H9 (cell line): Measurements from ENCODE around the gene DDA1. TPM values are rescaled to one million over a fixed set of nuclear protein-coding genes. Genes with fewer than 3 reads are reported as not detected.
"Not testable (repeated sequence)": the region's sequence is repeated elsewhere in the genome, so short reads cannot be mapped to it uniquely, and the experiment has no call there.

Experiments
- DNase-seq: peaks from one replicate; pipeline ENCODE4 v3.0.0-alpha.2; 2017
- H2AFZ ChIP-seq: one replicate; pipeline ENCODE4 v1.6.1; 2013; ENCODE audit warnings: mild to moderate bottlenecking, low read length, control low read depth, moderate library complexity
- H2AK5ac ChIP-seq: 2 replicates; pipeline ENCODE4 v1.6.1; 2013; ENCODE audit warnings: low read length, control low read depth, mixed read lengths; ENCODE audit not compliant: insufficient read length
- H2BK120ac ChIP-seq: one replicate; pipeline ENCODE4 v1.6.1; 2013; ENCODE audit warnings: low read depth, mild to moderate bottlenecking, low read length, control low read depth, inconsistent platforms; ENCODE audit not compliant: poor library complexity, severe bottlenecking
- H2BK12ac ChIP-seq: 2 replicates; pipeline ENCODE4 v1.6.1; 2013; ENCODE audit warnings: low read length, control low read depth, mixed read lengths, low read depth; ENCODE audit not compliant: insufficient read length
- H2BK15ac ChIP-seq: 2 replicates; pipeline ENCODE4 v1.6.1; 2013; ENCODE audit warnings: low read depth, low read length, control low read depth
- H2BK20ac ChIP-seq: one replicate; pipeline ENCODE4 v1.6.1; 2013; ENCODE audit warnings: low read depth, mild to moderate bottlenecking, low read length, control low read depth, inconsistent platforms; ENCODE audit not compliant: poor library complexity, severe bottlenecking
- H2BK5ac ChIP-seq: 2 replicates; pipeline ENCODE4 v1.6.1; 2013; ENCODE audit warnings: low read length, control low read depth, mixed read lengths; ENCODE audit not compliant: insufficient read length
- H3K14ac ChIP-seq: 2 replicates; pipeline ENCODE4 v1.6.1; 2013; ENCODE audit warnings: low read length, control low read depth; ENCODE audit not compliant: insufficient read depth
- H3K18ac ChIP-seq: 2 replicates; pipeline ENCODE4 v1.6.1; 2013; ENCODE audit warnings: low read depth, mild to moderate bottlenecking, mixed read lengths, low read length, control low read depth; ENCODE audit not compliant: insufficient read length
- H3K23ac ChIP-seq: 2 replicates; pipeline ENCODE4 v1.6.1; 2013; ENCODE audit warnings: low read length, control low read depth, mixed read lengths, low read depth; ENCODE audit not compliant: insufficient read length
- H3K23me2 ChIP-seq: 2 replicates; pipeline ENCODE4 v1.6.1; 2013; ENCODE audit warnings: low read depth, mild to moderate bottlenecking, mixed read lengths, low read length, control low read depth; ENCODE audit not compliant: insufficient read length, poor library complexity, severe bottlenecking
- H3K27ac ChIP-seq: 2 replicates; pipeline ENCODE4 v1.5.1; 2013; ENCODE audit warnings: low read length, control low read depth, mixed read lengths, low read depth; ENCODE audit not compliant: insufficient read length
- H3K27me3 ChIP-seq: 2 replicates; pipeline ENCODE4 v1.6.1; 2013; ENCODE audit warnings: low read length, control low read depth, inconsistent platforms; ENCODE audit not compliant: insufficient read depth
- H3K4ac ChIP-seq: 2 replicates; pipeline ENCODE4 v1.6.1; 2013; ENCODE audit warnings: low read depth, mild to moderate bottlenecking, control low read depth, inconsistent platforms, low read length, moderate library complexity
- H3K4me1 ChIP-seq: 2 replicates; pipeline ENCODE4 v1.6.1; 2013; ENCODE audit warnings: low read length, control low read depth, inconsistent platforms; ENCODE audit not compliant: insufficient read depth
- H3K4me2 ChIP-seq: 2 replicates; pipeline ENCODE4 v1.6.1; 2013; ENCODE audit warnings: low read length, control low read depth, mixed read lengths; ENCODE audit not compliant: insufficient read length, insufficient read depth
- H3K56ac ChIP-seq: 2 replicates; pipeline ENCODE4 v1.6.1; 2013; ENCODE audit warnings: low read depth, mild to moderate bottlenecking, mixed read lengths, low read length, control low read depth; ENCODE audit not compliant: insufficient read length
- H3K79me1 ChIP-seq: 2 replicates; pipeline ENCODE4 v1.6.1; 2013; ENCODE audit warnings: low read depth, mild to moderate bottlenecking, moderate library complexity, low read length, control low read depth, inconsistent platforms; ENCODE audit not compliant: insufficient read depth, poor library complexity, severe bottlenecking
- H3K79me2 ChIP-seq: 2 replicates; pipeline ENCODE4 v1.6.1; 2013; ENCODE audit warnings: low read length, control low read depth, inconsistent platforms; ENCODE audit not compliant: insufficient read depth
- H3K9ac ChIP-seq: 2 replicates; pipeline ENCODE4 v1.6.1; 2013; ENCODE audit warnings: low read length, control low read depth, mixed read lengths; ENCODE audit not compliant: insufficient read length; ENCODE audit errors: extremely low read depth
- H3K9me3 ChIP-seq: one replicate; pipeline ENCODE4 v1.6.1; 2013; ENCODE audit warnings: low read depth, low read length, inconsistent platforms; ENCODE audit not compliant: control insufficient read depth
- H3T11ph ChIP-seq: one replicate; pipeline ENCODE4 v1.6.1; 2013; ENCODE audit warnings: mild to moderate bottlenecking, low read length, control low read depth, inconsistent platforms
- H4K20me1 ChIP-seq: one replicate; pipeline ENCODE4 v1.6.1; 2013; ENCODE audit not compliant: control insufficient read depth, insufficient read length, insufficient read depth
- H4K5ac ChIP-seq: 2 replicates; pipeline ENCODE4 v1.6.1; 2013; ENCODE audit warnings: low read depth, mild to moderate bottlenecking, mixed read lengths, low read length, control low read depth; ENCODE audit not compliant: insufficient read length
- H4K8ac ChIP-seq: replicated peaks from 2 replicates; pipeline ENCODE4 v1.6.1; 2013; ENCODE audit warnings: low read length, control low read depth, mixed read lengths, low read depth; ENCODE audit not compliant: insufficient read length
- H4K91ac ChIP-seq: 2 replicates; pipeline ENCODE4 v1.6.1; 2013; ENCODE audit warnings: low read depth, mild to moderate bottlenecking, moderate library complexity, mixed read lengths, low read length, control low read depth; ENCODE audit not compliant: insufficient read length
- H3K27ac Mint-ChIP-seq, 3 experiments: 2 replicates in 2 of 3; 3 replicates in 1 of 3; pipeline ENCODE4 v1.8.0; 2020 to 2021; ENCODE audit warnings: mixed read lengths in 3 of 3, mild to moderate bottlenecking in 1 of 3, moderate library complexity in 1 of 3
- H3K27me3 Mint-ChIP-seq: 2 replicates; pipeline ENCODE4 v1.8.0; 2021; ENCODE audit warnings: low read depth, mild to moderate bottlenecking, moderate library complexity, mixed read lengths
- H3K36me3 Mint-ChIP-seq, 3 experiments: 2 replicates in 2 of 3; 3 replicates in 1 of 3; pipeline ENCODE4 v1.8.0; 2020 to 2021; ENCODE audit warnings: low read depth in 3 of 3, mixed read lengths in 3 of 3; ENCODE audit not compliant: insufficient read depth in 1 of 3
- H3K4me1 Mint-ChIP-seq, 2 experiments: 2 replicates each; pipeline ENCODE4 v1.8.0; 2020; ENCODE audit warnings: mixed read lengths in 2 of 2
- H3K4me3 Mint-ChIP-seq, 2 experiments: 2 replicates in 1 of 2; 3 replicates in 1 of 2; pipeline ENCODE4 v1.8.0; 2020 to 2021; ENCODE audit warnings: mild to moderate bottlenecking in 2 of 2, mixed read lengths in 2 of 2, moderate library complexity in 1 of 2
- H3K9me3 Mint-ChIP-seq, 2 experiments: 2 replicates in 1 of 2; 3 replicates in 1 of 2; pipeline ENCODE4 v1.8.0; 2020; ENCODE audit warnings: mild to moderate bottlenecking in 2 of 2, mixed read lengths in 2 of 2, moderate library complexity in 1 of 2
- CTCF ChIP-seq: fragments of 200-600 bp; sonication (generic); conservative IDR thresholded peaks from 3 replicates; pipeline ENCODE4 v1.8.0; 2021; ENCODE audit warnings: antibody characterized with exemption, mild to moderate bottlenecking
- WGBS: extraction: QIAGEN DNeasy Blood & Tissue Kit; methylation state at CpG from one replicate; pipeline ENCODE4 v1.1.7; 2013; ENCODE audit warnings: missing lambda C conversion rate, low lambda C conversion rate, mixed read lengths; ENCODE audit not compliant: insufficient read length; ENCODE audit errors: extremely low coverage; 5-methylcytosine and 5-hydroxymethylcytosine counted together
- total RNA-seq: library from RNA; stranded (reverse); gene quantifications from 2 replicates; pipeline ENCODE4 v1.2.1, GENCODE V29; 2021

Gene DDA1
- total RNA-seq, 1 experiment from 2014 or later: 45.7 TPM

DNA sequence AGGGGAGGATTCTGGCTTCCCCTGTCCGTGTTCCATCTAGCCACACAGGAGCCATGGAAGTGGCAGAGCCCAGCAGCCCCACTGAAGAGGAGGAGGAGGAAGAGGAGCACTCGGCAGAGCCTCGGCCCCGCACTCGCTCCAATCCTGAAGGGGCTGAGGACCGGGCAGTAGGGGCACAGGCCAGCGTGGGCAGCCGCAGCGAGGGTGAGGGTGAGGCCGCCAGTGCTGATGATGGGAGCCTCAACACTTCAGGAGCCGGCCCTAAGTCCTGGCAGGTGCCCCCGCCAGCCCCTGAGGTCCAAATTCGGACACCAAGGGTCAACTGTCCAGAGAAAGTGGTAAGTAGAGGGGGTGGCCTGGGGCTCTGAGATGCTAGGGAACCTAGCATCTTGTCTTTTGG is 40.6 kb upstream of the DDA1 start:
- no peak overlapping the region for H3T11ph ChIP-seq
- H3K9ac ChIP-seq: no peak overlapping the region
- Mint-ChIP-seq H3K4me1 (peaks cover 15 to 19% of the 10 kb centered on the region in 2 experiments), H3K27ac (no peak overlapping the region), H3K9me3 (no peaks in the 10 kb centered on the region; a peak in 1 of 5 replicates), H3K27me3 (no peaks in the 10 kb centered on the region; the same call in 1 of the 2 replicates), H3K36me3 (peaks cover 11 to 33% (median 31%) of the 10 kb centered on the region in 3 experiments), H3K4me3 (peak overlapping the region; percentile 94 to 96)
- no peaks in the 10 kb centered on the region for H3K9me3 ChIP-seq
- no CpG with 5 or more reads among the region's 13 CpGs for WGBS
- no peak overlapping the region for H2BK12ac ChIP-seq
- H3K23ac ChIP-seq: no peak overlapping the region
- peaks cover 5% of the 10 kb centered on the region for H3K23me2 ChIP-seq
- H4K91ac ChIP-seq: no peak overlapping the region
- no peak overlapping the region for H3K14ac ChIP-seq
- H4K5ac ChIP-seq: no peak overlapping the region
- no peak for DNase-seq
- H4K20me1 ChIP-seq: no peaks in the 10 kb centered on the region
- H3K27ac ChIP-seq: no peak overlapping the region
- H3K4me1 ChIP-seq: peaks cover 4% of the 10 kb centered on the region; the same call in 1 of the 2 replicates
- no peak overlapping the region for H2AFZ ChIP-seq
- TF ChIP-seq CTCF: no peak
- no peak overlapping the region for H3K56ac ChIP-seq
- no peak overlapping the region for H2BK15ac ChIP-seq
- H2AK5ac ChIP-seq: no peak overlapping the region
- peaks cover 10% of the 10 kb centered on the region for H3K79me1 ChIP-seq
- no peak overlapping the region for H2BK5ac ChIP-seq
- H3K27me3 ChIP-seq: no peaks in the 10 kb centered on the region
- H2BK120ac ChIP-seq: no peak overlapping the region
- H2BK20ac ChIP-seq: no peak overlapping the region
- no peak overlapping the region for H3K4me2 ChIP-seq
- H3K18ac ChIP-seq: no peak overlapping the region
- no peak overlapping the region for H3K4ac ChIP-seq
- no peak overlapping the region for H4K8ac ChIP-seq
- no peaks in the 10 kb centered on the region for H3K79me2 ChIP-seq

GRCh38 chr19:17274892-17275291 is 34.5 kb upstream of the DDA1 start:
- peaks cover 42 to 73% (median 72%) of the 10 kb centered on the region in 3 experiments; a peak in 6 of 7 replicates for H3K36me3 Mint-ChIP-seq

More at GRCh38 chr19:17274892-17275291, 34.5 kb upstream of the DDA1 start:
- H3K4me3 Mint-ChIP-seq, H2BK20ac ChIP-seq, H3K79me1 ChIP-seq, H3K14ac ChIP-seq, H3K4me1 ChIP-seq, H2BK15ac ChIP-seq, H2BK120ac ChIP-seq, H3K23ac ChIP-seq, H4K91ac ChIP-seq, H3K4ac ChIP-seq, H2BK5ac ChIP-seq, H3K27me3 Mint-ChIP-seq, H3K4me2 ChIP-seq, H2BK12ac ChIP-seq, H2AFZ ChIP-seq, H3K9me3 Mint-ChIP-seq, H3K9me3 ChIP-seq, H3K23me2 ChIP-seq, H4K5ac ChIP-seq, H3K4me1 Mint-ChIP-seq, H2AK5ac ChIP-seq, H3K27me3 ChIP-seq, H3K56ac ChIP-seq, H3K27ac Mint-ChIP-seq, H3K18ac ChIP-seq, H4K20me1 ChIP-seq, H3K9ac ChIP-seq, H3T11ph ChIP-seq, H3K79me2 ChIP-seq, H4K8ac ChIP-seq, H3K27ac ChIP-seq, DNase-seq: not testable (repeated sequence)
- no CpG with 5 or more reads among the region's 3 CpGs for WGBS
